ENCODE data around the gene FBL. TPM values are rescaled to one million over a fixed set of nuclear protein-coding genes. Genes with fewer than 3 reads are reported as not detected.

The FBL gene
- total RNA-seq, 1 donor from 2014 or later: 386 TPM

DNA sequence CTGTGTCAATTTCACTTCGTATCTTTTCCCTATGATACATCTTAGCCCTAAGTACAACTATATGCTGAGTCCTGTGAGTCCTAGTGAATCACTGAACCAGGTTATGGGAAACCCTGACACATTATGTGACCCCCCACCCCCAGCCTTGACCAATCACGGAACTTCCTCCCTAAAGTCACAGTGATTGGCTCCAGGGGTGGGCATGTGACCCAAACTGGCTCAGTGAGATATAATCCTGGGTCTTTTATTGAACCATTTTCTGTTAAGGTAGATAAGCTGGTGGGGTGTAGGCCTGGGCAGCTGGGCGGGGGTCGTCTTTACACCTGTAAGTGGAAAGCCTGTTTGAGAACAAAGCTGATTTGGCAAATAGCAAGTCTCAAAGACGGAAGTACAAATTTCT, 19.8 kb upstream of the FBL start:
- Histone ChIP-seq H3K4me1 (ENCODE audit: control insufficient read depth in 3 of 3, insufficient read depth in 3 of 3, low read length in 3 of 3) (peaks cover 0 to 10% (median 0%) of the 10 kb centered on the region in 3 donors), H3K27ac (ENCODE audit: low read depth, low read length) (no peak overlapping the region), H3K4me3 (ENCODE audit: low read length in 3 of 3) (no peak overlapping the region), H3K27me3 (ENCODE audit: control insufficient read depth in 3 of 3, insufficient read depth in 3 of 3, low read length in 3 of 3) (no peaks in the 10 kb centered on the region), H3K9ac (ENCODE audit: low read depth in 1 of 3, low read length in 3 of 3) (no peak overlapping the region), H3K36me3 (ENCODE audit: control insufficient read depth in 3 of 3, insufficient read depth in 3 of 3, low read length in 3 of 3) (no peaks in the 10 kb centered on the region), H3K9me3 (ENCODE audit: control insufficient read depth in 3 of 3, low read length in 3 of 3) (no peaks in the 10 kb centered on the region)

DNA sequence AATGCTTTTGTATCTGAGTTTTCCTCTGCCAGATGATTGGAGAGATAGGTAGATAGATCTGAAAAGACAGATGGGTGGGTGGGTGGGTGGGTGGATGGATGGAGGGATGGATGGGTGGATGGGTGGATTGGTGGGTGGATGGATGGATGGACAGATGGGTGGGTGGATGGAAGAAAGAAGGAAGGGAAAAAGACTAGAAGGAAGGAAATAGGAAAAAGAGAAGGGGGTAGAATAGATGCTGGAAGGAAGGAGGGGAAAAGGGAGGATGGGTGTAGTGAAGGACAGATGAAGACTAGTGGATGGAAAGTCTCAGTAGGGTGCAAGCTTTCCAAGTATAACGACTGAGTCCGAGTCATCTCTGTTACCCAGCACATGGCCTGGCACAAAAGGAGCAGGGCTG, 19.0 kb upstream of the FBL start:
- Histone ChIP-seq H3K9me3 (ENCODE audit: control insufficient read depth in 3 of 3, low read length in 3 of 3) (no peaks in the 10 kb centered on the region), H3K27me3 (ENCODE audit: control insufficient read depth in 3 of 3, insufficient read depth in 3 of 3, low read length in 3 of 3) (no peaks in the 10 kb centered on the region), H3K4me1 (ENCODE audit: control insufficient read depth in 3 of 3, insufficient read depth in 3 of 3, low read length in 3 of 3) (peaks cover 0 to 10% (median 0%) of the 10 kb centered on the region in 3 donors), H3K27ac (ENCODE audit: low read depth, low read length) (no peak overlapping the region), H3K36me3 (ENCODE audit: control insufficient read depth in 3 of 3, insufficient read depth in 3 of 3, low read length in 3 of 3) (no peaks in the 10 kb centered on the region), H3K4me3 (ENCODE audit: low read length in 3 of 3) (no peak overlapping the region), H3K9ac (ENCODE audit: low read depth in 1 of 3, low read length in 3 of 3) (no peak overlapping the region)

- Histone ChIP-seq H3K27me3 (ENCODE audit: control insufficient read depth in 3 of 3, insufficient read depth in 3 of 3, low read length in 3 of 3) (no peaks in the 10 kb centered on the region), H3K36me3 (ENCODE audit: control insufficient read depth in 3 of 3, insufficient read depth in 3 of 3, low read length in 3 of 3) (no peaks in the 10 kb centered on the region), H3K4me3 (ENCODE audit: low read length in 3 of 3) (no peak overlapping the region), H3K27ac (ENCODE audit: low read depth, low read length) (no peak overlapping the region), H3K4me1 (ENCODE audit: control insufficient read depth in 3 of 3, insufficient read depth in 3 of 3, low read length in 3 of 3) (peaks cover 0 to 10% (median 0%) of the 10 kb centered on the region in 3 donors), H3K9me3 (ENCODE audit: control insufficient read depth in 3 of 3, low read length in 3 of 3) (no peaks in the 10 kb centered on the region), H3K9ac (ENCODE audit: low read depth in 1 of 3, low read length in 3 of 3) (no peak overlapping the region)
These were observed 17.9 kb upstream of the FBL start for GRCh38 chr19:39864118-39864517.

DNA sequence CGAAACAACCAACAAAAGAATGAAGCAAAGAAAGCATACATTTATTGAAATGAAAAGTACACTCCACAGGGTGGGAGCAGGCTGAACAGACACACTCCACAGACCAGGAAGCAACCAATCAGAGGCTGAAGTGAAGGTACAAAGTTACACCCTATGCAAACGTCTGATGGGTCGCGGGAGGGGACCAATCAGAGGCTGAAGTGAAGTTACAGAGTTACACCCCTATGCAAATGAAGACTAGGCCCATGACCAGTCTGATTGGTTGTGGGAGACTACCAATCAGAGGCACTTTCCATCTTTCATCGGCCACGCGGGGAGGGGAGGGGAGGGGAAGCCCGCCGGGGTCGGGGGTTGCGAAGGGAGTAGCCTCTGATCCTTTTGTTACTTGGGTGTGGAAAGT, 12.4 kb upstream of the FBL start:
- H3K27ac ChIP-seq (ENCODE audit: low read depth, low read length): no peak overlapping the region
- H3K9me3 ChIP-seq (ENCODE audit: control insufficient read depth in 3 of 3, low read length in 3 of 3): peaks cover 0 to 2% (median 0%) of the 10 kb centered on the region in 3 donors
- H3K9ac ChIP-seq (ENCODE audit: low read depth in 1 of 3, low read length in 3 of 3): no peak overlapping the region
- H3K36me3 ChIP-seq (ENCODE audit: control insufficient read depth in 3 of 3, insufficient read depth in 3 of 3, low read length in 3 of 3): no peaks in the 10 kb centered on the region
- H3K27me3 ChIP-seq (ENCODE audit: control insufficient read depth in 3 of 3, insufficient read depth in 3 of 3, low read length in 3 of 3): no peaks in the 10 kb centered on the region
- H3K4me3 ChIP-seq (ENCODE audit: low read length in 3 of 3): peak overlapping the region in 1 of 3 donors; percentile 54
- no peaks in the 10 kb centered on the region for H3K4me1 ChIP-seq (ENCODE audit: control insufficient read depth in 3 of 3, insufficient read depth in 3 of 3, low read length in 3 of 3)

DNA sequence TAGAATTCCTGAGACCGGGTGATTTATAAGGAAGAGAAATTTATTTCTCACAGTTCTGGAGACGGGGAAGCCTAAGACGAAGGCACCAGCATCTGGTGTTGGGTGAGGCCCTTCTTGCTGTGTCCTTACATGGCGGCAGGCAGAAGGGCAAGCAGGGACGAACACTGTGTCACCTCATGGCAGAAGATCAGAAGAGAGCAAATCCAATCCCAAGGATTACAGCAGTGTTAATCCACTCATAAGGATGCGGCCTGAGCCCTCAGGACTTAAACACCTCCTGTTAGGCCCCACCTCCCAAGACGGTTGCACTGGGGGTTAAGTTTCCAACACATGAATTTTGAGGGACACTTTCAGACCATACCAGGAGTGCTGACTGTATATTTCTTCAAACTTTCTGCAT, 6.7 kb upstream of the FBL start:
- no peaks in the 10 kb centered on the region for H3K36me3 ChIP-seq (ENCODE audit: control insufficient read depth in 3 of 3, insufficient read depth in 3 of 3, low read length in 3 of 3)
- H3K4me3 ChIP-seq (ENCODE audit: low read length in 3 of 3): no peak overlapping the region
- H3K27ac ChIP-seq (ENCODE audit: low read depth, low read length): no peak overlapping the region
- no peaks in the 10 kb centered on the region for H3K27me3 ChIP-seq (ENCODE audit: control insufficient read depth in 3 of 3, insufficient read depth in 3 of 3, low read length in 3 of 3)
- no peaks in the 10 kb centered on the region for H3K9me3 ChIP-seq (ENCODE audit: control insufficient read depth in 3 of 3, low read length in 3 of 3)
- H3K4me1 ChIP-seq (ENCODE audit: control insufficient read depth in 3 of 3, insufficient read depth in 3 of 3, low read length in 3 of 3): no peaks in the 10 kb centered on the region
- H3K9ac ChIP-seq (ENCODE audit: low read depth in 1 of 3, low read length in 3 of 3): no peak overlapping the region

DNA sequence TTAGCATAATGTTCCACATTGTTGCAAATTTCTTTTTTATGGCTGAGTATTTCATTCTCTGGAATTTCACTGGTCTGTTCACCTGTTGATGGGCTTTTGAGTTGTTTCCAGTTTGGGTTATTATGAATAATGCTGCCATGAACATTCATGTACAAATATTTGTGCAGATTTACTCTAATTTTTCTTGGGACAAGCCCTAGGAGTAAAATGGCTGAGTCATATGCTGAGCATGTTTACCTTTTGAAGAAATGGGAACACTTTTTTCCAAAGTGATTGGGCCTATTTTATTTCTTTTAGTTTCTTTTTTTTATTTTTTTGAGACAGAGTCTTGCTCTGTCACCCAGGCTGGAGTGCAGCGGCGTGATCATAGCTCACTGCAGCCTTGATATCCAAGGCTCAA, 4.7 kb upstream of the FBL start:
- Histone ChIP-seq H3K27ac (ENCODE audit: low read depth, low read length) (no peak overlapping the region), H3K27me3 (ENCODE audit: control insufficient read depth in 3 of 3, insufficient read depth in 3 of 3, low read length in 3 of 3) (no peaks in the 10 kb centered on the region), H3K4me1 (ENCODE audit: control insufficient read depth in 3 of 3, insufficient read depth in 3 of 3, low read length in 3 of 3) (peaks cover 8 to 10% (median 9%) of the 10 kb centered on the region in 3 donors), H3K9ac (ENCODE audit: low read depth in 1 of 3, low read length in 3 of 3) (no peak overlapping the region), H3K9me3 (ENCODE audit: control insufficient read depth in 3 of 3, low read length in 3 of 3) (no peaks in the 10 kb centered on the region), H3K4me3 (ENCODE audit: low read length in 3 of 3) (no peak overlapping the region), H3K36me3 (ENCODE audit: control insufficient read depth in 3 of 3, insufficient read depth in 3 of 3, low read length in 3 of 3) (no peaks in the 10 kb centered on the region)

GRCh38 chr19:39848392-39848791, 2.2 kb upstream of the FBL start:
- Histone ChIP-seq H3K4me1 (ENCODE audit: control insufficient read depth in 3 of 3, insufficient read depth in 3 of 3, low read length in 3 of 3) (peaks cover 27 to 32% (median 30%) of the 10 kb centered on the region in 3 donors), H3K9ac (ENCODE audit: low read depth in 1 of 3, low read length in 3 of 3) (no peak overlapping the region), H3K36me3 (ENCODE audit: control insufficient read depth in 3 of 3, insufficient read depth in 3 of 3, low read length in 3 of 3) (no peaks in the 10 kb centered on the region), H3K27ac (ENCODE audit: low read depth, low read length) (no peak overlapping the region), H3K9me3 (ENCODE audit: control insufficient read depth in 3 of 3, low read length in 3 of 3) (no peaks in the 10 kb centered on the region), H3K4me3 (ENCODE audit: low read length in 3 of 3) (no peak overlapping the region), H3K27me3 (ENCODE audit: control insufficient read depth in 3 of 3, insufficient read depth in 3 of 3, low read length in 3 of 3) (no peaks in the 10 kb centered on the region)

GRCh38 chr19:39847525-39847924, 1.3 kb upstream of the FBL start:
- H3K27ac ChIP-seq (ENCODE audit: low read depth, low read length): no peak overlapping the region

DNA sequence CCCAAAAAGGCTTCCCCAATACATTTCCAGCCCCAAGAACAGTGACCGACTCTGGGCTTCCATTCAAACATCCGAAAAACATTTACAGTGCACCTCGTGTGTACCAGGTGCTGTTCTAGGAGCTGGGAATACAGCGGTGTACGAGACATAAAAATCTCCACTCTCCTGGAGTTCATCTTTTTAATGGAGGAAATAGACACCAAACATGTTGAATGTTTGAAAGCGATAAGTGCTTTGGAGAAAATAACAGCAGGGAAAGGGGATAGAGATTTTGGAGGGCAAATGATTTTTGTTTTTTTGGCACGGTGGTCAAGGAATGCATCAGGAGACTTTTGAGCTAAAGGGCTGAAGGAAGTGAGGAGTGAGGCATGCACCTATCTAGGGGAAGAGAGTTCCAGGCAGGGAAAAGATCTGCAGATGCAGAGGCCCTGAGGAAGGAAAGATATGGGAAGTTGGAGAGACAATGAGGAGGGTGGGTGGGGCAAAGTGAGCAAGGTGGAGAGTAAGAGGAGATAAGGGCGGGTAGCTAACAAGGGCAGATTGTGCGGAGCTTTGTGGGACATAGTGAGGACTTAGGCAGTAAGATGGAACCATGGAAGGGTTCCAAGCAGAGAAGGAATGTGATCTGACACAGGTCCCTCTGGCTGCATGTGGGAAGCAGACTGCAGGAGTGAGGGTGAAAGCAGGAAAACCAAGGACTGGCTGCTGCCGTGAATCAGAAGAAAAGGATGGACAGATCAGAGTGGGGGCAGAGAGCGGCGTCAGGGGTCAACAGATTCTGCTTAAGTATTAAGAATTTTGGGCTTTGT, 703 bp upstream of the FBL start:
- no peaks in the 10 kb centered on the region for H3K27me3 ChIP-seq (ENCODE audit: control insufficient read depth in 3 of 3, insufficient read depth in 3 of 3, low read length in 3 of 3)
- H3K9me3 ChIP-seq (ENCODE audit: control insufficient read depth in 3 of 3, low read length in 3 of 3): no peaks in the 10 kb centered on the region
- peaks cover 34 to 42% (median 36%) of the 10 kb centered on the region in 3 donors for H3K4me1 ChIP-seq (ENCODE audit: control insufficient read depth in 3 of 3, insufficient read depth in 3 of 3, low read length in 3 of 3)
- no peaks in the 10 kb centered on the region for H3K36me3 ChIP-seq (ENCODE audit: control insufficient read depth in 3 of 3, insufficient read depth in 3 of 3, low read length in 3 of 3)
- peak overlapping the region; percentile 80 to 94 (median 90) for H3K4me3 ChIP-seq (ENCODE audit: low read length in 3 of 3)
- H3K27ac ChIP-seq (ENCODE audit: low read depth, low read length): peak overlapping the region; percentile 92
- H3K9ac ChIP-seq (ENCODE audit: low read depth in 1 of 3, low read length in 3 of 3): peak overlapping the region; percentile 87 to 95 (median 92)

More at GRCh38 chr19:39847525-39847924, 1.3 kb upstream of the FBL start:
- Histone ChIP-seq H3K4me1 (ENCODE audit: control insufficient read depth in 3 of 3, insufficient read depth in 3 of 3, low read length in 3 of 3) (peaks cover 33 to 41% (median 35%) of the 10 kb centered on the region in 3 donors), H3K4me3 (ENCODE audit: low read length in 3 of 3) (no peak overlapping the region), H3K9ac (ENCODE audit: low read depth in 1 of 3, low read length in 3 of 3) (no peak overlapping the region), H3K9me3 (ENCODE audit: control insufficient read depth in 3 of 3, low read length in 3 of 3) (no peaks in the 10 kb centered on the region), H3K36me3 (ENCODE audit: control insufficient read depth in 3 of 3, insufficient read depth in 3 of 3, low read length in 3 of 3) (no peaks in the 10 kb centered on the region), H3K27me3 (ENCODE audit: control insufficient read depth in 3 of 3, insufficient read depth in 3 of 3, low read length in 3 of 3) (no peaks in the 10 kb centered on the region)

GRCh38 chr19:39845584-39845932, 621 bp downstream of the FBL start:
- Histone ChIP-seq H3K27ac (ENCODE audit: low read depth, low read length) (peak overlapping the region; percentile 92), H3K4me1 (ENCODE audit: control insufficient read depth in 3 of 3, insufficient read depth in 3 of 3, low read length in 3 of 3) (peaks cover 36 to 52% (median 42%) of the 10 kb centered on the region in 3 donors), H3K4me3 (ENCODE audit: low read length in 3 of 3) (peak overlapping the region; percentile 90 to 94 (median 90)), H3K9me3 (ENCODE audit: control insufficient read depth in 3 of 3, low read length in 3 of 3) (no peaks in the 10 kb centered on the region), H3K9ac (ENCODE audit: low read depth in 1 of 3, low read length in 3 of 3) (peak overlapping the region; percentile 92 to 95 (median 94)), H3K27me3 (ENCODE audit: control insufficient read depth in 3 of 3, insufficient read depth in 3 of 3, low read length in 3 of 3) (no peaks in the 10 kb centered on the region), H3K36me3 (ENCODE audit: control insufficient read depth in 3 of 3, insufficient read depth in 3 of 3, low read length in 3 of 3) (no peaks in the 10 kb centered on the region)

Measured in skeletal muscle tissue (tissue), 4 donors.